Ureter (tissue), 1 donor: ENCODE data around the gene OTOG. TPM values are rescaled to one million over a fixed set of nuclear protein-coding genes. Genes with fewer than 3 reads are reported as not detected.

ENCODE experiments used
- DNase-seq: peaks from one replicate; pipeline ENCODE4 v3.0.0-alpha.2; 2020; ENCODE audit warnings: low spot score
- total RNA-seq: library from RNA; stranded (reverse); gene quantifications from one replicate; pipeline ENCODE4 v1.2.4, GENCODE V29; 2023
- donor health status: DM: yes; HTN: yes; CAD: no.

OTOG gene
- total RNA-seq, 1 donor from 2014 or later, result 0.31 TPM

DNA sequence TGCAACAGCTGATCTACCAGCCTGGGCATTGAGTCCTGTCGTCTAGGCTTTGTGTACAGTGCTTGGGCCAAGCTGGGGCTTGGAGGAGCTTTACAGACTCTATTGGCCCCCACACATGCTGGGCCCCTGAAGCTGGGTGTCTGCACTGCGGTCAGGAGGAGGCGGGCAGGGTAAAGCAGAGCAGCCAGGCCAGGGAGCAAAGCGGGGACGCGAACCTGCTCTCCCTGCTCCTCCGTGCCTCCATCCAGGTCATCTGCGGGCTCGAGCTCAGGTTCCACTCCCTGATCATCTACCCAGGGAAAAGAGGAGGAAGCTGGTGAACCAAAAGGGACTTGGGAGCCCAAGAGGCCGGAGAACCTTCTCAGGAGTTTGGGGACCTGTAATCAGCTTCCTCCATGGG lies 29.9 kb upstream of the OTOG start:
- DNase-seq, result no peak

GRCh38 chr11:17518366-17518765 lies 28.7 kb upstream of the OTOG start:
- DNase-seq, result no peak

GRCh38 chr11:17519061-17519885 lies 27.8 kb upstream of the OTOG start:
- no peak for DNase-seq

DNA sequence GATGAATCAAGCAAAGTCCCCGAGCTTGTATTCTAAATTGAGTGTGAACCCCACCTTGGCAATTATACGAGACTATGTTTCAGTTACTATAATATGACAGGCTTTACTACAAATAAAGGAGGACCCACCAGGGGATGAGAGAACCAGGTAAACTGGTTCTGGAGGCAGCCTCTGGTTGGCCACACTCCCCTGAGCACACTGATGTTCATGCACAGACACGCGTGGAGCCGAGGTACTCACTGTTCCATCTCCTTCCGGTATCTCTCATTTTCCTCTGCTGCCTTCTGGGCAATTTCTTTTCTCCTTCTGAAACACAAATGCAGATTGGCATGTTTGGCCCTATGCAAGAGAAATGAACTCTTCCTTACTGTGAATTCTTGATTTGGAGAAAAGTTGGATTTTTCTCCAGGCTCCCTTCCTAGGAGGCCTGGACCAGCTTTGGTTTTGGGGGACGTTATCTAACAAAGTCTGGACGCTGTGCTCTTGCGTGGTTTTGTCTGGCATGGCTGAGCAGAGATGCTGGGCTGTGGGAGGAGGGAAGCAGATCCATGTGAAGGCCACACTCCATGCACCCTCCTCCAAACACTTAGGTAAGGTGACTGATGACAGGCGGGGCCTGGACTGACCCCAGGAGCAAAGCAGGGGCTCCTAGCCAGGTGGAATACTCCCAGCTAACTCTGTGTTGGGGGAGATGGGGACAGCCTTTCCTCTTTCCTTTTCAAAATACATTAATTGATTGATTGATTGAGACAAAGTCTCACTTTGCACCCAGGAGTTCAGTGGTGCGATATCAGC lies 25.8 kb upstream of the OTOG start:
- DNase-seq, result no peak

- DNase-seq, result no peak
Measured at GRCh38 chr11:17522655-17523054, 24.4 kb upstream of the OTOG start.

DNA sequence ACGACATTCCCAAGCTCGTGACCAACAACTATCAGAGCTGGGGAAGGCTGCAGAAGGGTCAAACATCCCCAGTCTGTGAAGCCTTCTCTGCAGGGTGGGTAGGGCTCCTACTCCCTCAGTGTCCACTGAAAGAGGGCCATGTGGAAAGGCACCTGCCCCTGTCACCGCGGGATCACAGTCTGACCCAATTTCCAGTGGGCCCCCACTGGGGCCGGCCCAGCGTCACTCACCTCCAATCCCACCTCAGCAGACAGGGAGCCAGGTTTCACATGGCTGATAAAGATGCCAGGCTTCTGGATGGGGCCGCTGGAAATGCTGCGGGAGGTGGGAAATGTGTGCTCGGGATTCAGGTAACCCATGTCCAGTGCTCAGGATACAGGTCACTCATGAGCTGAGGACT lies 22.8 kb upstream of the OTOG start:
- no peak for DNase-seq

DNA sequence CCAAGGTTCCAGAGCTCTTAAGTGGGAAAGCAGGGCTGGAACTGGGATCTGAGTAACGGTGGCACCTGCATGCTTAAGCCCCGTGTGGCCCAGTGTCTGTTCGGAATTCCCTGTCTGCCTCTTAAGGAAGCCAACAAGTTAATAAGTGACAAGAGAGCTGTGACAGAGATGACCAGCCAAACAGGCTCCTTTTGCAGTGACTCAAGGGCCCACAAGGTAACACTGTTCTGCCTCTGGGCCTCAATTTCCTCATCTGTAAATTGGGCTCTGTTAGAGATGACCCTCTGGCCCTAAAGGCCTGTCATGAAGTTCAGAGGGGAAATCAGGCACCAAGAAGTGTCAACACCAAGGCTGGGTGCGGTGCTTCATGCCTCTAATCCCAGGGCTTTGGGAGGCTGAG lies 21.5 kb upstream of the OTOG start:
- DNase-seq, result no peak

- DNase-seq, result no peak
Measured at GRCh38 chr11:17526326-17526725, 20.7 kb upstream of the OTOG start.

- DNase-seq, result no peak
Measured at GRCh38 chr11:17526931-17527627, 20.0 kb upstream of the OTOG start.

DNA sequence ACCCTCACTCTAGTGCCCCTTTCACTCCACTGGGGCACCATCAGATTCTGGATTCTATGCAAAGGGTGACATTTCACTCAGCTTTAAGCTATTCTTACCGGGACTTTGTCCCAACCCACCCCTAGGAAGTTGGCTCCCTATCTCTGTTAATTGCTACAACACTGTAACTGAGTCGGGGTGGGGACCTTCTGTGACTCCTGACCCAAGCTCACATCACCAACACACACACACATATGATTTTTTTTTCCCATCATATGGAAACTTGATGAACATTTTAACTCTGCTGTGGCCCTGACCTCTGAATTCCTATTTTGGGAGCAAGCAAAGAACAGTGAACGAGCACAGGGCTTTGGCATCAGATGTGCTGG lies 19.4 kb upstream of the OTOG start:
- DNase-seq, result no peak

- DNase-seq, result no peak
Measured at GRCh38 chr11:17528181-17528691, 18.8 kb upstream of the OTOG start.

DNA sequence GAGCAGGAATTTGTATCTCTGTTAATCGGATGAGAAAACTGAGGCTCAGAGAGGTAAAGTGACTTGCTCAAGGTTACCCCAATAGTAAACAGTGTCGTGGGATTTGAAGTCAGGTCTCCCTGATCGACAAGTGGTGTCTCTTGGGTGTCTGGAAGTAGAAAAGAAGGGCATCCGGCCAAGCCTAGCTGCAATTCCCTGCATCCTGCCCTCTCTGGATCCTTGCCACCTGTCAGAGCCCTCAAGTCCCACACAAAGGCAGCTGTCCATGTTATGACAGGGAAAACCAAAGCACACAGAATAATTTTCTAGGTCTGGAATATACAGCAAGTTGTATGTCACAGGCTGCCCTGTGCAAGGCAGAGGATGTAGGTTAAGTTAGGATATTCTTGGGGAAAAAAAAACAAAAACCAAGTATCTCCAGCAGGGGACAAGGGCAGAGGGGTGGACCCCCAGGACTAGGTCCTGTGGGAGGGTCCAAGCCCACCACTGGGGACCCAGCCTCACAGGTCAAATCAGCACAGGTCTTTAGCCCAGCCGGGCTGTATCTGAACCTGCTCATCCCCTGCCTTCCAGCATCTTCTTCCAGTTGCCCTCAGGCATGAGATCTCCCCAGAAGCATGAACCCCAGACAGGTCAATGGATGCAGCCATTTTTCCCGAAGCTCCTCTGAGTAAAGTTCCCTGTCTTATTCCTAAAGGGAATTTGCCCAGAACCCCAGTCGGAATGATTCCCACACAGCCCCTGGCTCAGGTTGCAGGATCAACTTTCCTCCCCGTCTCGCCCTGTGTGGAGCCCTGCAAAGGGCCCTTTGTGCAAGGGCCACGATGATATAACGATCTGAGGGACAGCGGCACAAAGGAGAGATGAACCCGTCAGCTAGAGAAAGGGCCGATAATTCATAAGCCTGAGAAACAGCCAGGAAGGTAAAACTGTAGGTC lies 17.9 kb upstream of the OTOG start:
- DNase-seq, result no peak

DNA sequence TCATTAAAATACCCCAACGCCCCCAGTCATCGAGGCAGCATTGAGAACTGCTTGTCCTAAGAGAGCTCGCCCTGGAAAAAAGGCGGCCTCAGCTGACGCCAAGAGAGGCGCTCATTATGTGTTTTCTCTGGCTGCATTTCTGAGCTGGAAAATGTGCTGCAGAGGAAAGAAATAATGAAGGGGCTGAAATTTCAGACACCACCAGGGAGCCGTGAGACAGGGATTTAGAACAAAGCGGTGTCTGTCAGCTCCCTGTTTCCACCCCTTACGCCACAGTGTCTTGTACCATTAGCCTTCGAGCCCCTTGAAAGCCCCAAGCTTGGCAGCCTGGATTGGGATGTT lies 17.2 kb upstream of the OTOG start:
- no peak for DNase-seq

GRCh38 chr11:17531071-17531600 lies 15.9 kb upstream of the OTOG start:
- DNase-seq, result no peak

- DNase-seq, result no peak
Measured at GRCh38 chr11:17531636-17532113, 15.4 kb upstream of the OTOG start.

DNA sequence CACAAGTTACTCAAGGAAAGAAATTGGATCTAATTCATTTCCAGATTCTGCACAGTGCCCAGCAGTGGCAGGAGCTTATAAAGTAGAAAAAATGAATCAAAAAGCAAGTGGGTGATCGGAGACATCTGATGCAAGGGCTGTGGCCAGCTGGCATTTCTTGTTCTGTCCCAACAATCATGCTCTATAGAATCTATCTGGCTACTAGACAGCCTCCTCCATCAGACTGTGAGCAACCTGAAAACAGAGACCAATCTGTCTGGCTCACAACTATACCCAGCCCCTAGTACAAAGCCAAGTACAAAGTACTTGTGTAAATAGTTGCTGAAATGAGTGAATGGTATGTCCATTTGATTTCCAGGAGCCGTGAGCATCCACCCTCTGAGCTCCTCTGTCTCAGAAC lies 14.3 kb upstream of the OTOG start:
- no peak for DNase-seq

DNA sequence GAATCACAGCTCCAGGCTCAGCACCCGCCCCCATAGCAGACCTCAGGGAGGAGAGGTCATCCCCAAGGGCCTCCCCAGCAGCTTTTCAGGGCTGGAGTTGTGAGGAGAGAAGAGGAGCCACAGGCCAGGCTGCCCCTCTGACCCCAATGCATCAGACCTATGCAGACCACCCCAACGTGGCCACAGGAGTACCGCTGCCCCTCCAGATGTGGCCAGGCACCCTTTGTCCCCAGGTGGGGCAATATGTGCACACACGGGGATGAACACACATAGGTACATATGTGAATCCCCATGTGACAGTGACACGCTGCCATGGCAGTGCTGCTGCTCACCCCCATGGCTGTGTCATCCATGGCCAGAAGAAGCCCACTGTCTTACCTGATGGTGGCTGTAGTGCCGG lies 13.7 kb upstream of the OTOG start:
- no peak for DNase-seq

- DNase-seq, result no peak
Measured at GRCh38 chr11:17533778-17534415, 13.2 kb upstream of the OTOG start.

- DNase-seq, result no peak
Measured at GRCh38 chr11:17535488-17535887, 11.6 kb upstream of the OTOG start.

- DNase-seq, result no peak
Measured at GRCh38 chr11:17537261-17537660, 9.8 kb upstream of the OTOG start.

- no peak for DNase-seq
Measured at GRCh38 chr11:17538054-17538453, 9.0 kb upstream of the OTOG start.
